CD1c-positive myeloid dendritic cell (primary cell): ENCODE data around the gene NBPF14.
"Not testable (repeated sequence)": the region's sequence is repeated elsewhere in the genome, so short reads cannot be mapped to it uniquely, and the experiment has no call there.

Source experiments
- DNase-seq: peaks from one replicate; pipeline ENCODE4 v3.0.0-alpha.2; 2016; ENCODE audit errors: extremely low spot score

NBPF14 gene

GRCh38 chr1:148595911-148596310 is at the start of gene NBPF14:
Gene NBPF14, minus strand, starts transcription at chr1:148596011. Its CDS starts 294 bp downstream, at chr1:148595717.
- not testable (repeated sequence) for DNase-seq

GRCh38 chr1:148625451-148625850 is 29.6 kb upstream of the NBPF14 start:
- DNase-seq = not testable (repeated sequence)

GRCh38 chr1:148618216-148618615 is 22.4 kb upstream of the NBPF14 start:
- DNase-seq = not testable (repeated sequence)

- peak; percentile 0 for DNase-seq
Measured at GRCh38 chr1:148605266-148605665, 9.5 kb upstream of the NBPF14 start.

GRCh38 chr1:148595360-148595759 is 451 bp downstream of the NBPF14 start:
- not testable (repeated sequence) for DNase-seq

- not testable (repeated sequence) for DNase-seq
Measured at GRCh38 chr1:148591098-148591497, 4.7 kb downstream of the NBPF14 start.

GRCh38 chr1:148532158-148532557 is 63.7 kb downstream of the NBPF14 start:
- DNase-seq = not testable (repeated sequence)

- DNase-seq = peak; percentile 9
Measured at GRCh38 chr1:148529101-148529567, 66.7 kb downstream of the NBPF14 start.

GRCh38 chr1:148528591-148528990 is 67.2 kb downstream of the NBPF14 start:
- not testable (repeated sequence) for DNase-seq

- not testable (repeated sequence) for DNase-seq
Measured at GRCh38 chr1:148526587-148526986, 69.2 kb downstream of the NBPF14 start.

- DNase-seq = not testable (repeated sequence)
Measured at GRCh38 chr1:148523205-148524144, 72.3 kb downstream of the NBPF14 start.

GRCh38 chr1:148522561-148523204 is 73.1 kb downstream of the NBPF14 start:
- peak; percentile 98 for DNase-seq

- peak; percentile 85 for DNase-seq
Measured at GRCh38 chr1:148522072-148522471, 73.7 kb downstream of the NBPF14 start.

GRCh38 chr1:148514310-148514709 is 81.5 kb downstream of the NBPF14 start:
- not testable (repeated sequence) for DNase-seq

- not testable (repeated sequence) for DNase-seq
Measured at GRCh38 chr1:148512571-148513184, 83.1 kb downstream of the NBPF14 start.

GRCh38 chr1:148493933-148494332 is 101.9 kb downstream of the NBPF14 start:
- not testable (repeated sequence) for DNase-seq

GRCh38 chr1:148483029-148483428 is 112.8 kb downstream of the NBPF14 start, which contains the start of gene PPIAL4G:
Gene PPIAL4G, minus strand, starts transcription at chr1:148483302. Its CDS starts 50 bp downstream, at chr1:148483252.
- not testable (repeated sequence) for DNase-seq
